ENCODE data around the gene PRR23A.

DNA sequence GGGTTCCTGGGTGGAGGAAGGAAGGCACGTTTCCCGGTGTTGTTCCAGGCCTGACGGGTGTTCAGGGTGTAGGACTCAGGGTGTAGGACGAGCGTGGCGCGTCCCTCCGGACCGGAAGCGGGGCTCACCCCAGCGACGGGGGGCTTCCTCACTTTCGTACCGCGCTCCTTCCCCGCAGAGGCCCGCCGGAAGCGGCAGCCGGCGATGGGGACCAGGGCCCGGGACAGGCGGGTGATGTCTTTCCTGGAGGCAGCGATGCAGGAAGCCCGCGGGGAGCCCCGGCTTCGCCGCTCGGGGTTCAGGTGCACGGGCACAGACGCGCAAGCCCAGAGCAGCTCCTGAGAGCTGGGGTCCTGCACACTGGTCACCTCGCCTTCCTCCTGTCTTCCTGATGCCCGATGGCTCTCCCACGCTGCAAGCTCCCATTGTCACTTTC lies 45.6 kb downstream of the PRR23A start:
- TF ChIP-seq, protein P1, sequence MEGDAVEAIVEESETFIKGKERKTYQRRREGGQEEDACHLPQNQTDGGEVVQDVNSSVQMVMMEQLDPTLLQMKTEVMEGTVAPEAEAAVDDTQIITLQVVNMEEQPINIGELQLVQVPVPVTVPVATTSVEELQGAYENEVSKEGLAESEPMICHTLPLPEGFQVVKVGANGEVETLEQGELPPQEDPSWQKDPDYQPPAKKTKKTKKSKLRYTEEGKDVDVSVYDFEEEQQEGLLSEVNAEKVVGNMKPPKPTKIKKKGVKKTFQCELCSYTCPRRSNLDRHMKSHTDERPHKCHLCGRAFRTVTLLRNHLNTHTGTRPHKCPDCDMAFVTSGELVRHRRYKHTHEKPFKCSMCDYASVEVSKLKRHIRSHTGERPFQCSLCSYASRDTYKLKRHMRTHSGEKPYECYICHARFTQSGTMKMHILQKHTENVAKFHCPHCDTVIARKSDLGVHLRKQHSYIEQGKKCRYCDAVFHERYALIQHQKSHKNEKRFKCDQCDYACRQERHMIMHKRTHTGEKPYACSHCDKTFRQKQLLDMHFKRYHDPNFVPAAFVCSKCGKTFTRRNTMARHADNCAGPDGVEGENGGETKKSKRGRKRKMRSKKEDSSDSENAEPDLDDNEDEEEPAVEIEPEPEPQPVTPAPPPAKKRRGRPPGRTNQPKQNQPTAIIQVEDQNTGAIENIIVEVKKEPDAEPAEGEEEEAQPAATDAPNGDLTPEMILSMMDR (IDR thresholded peaks at IDR 0.05; ENCODE audit: low read length): no peak
- TF ChIP-seq EZH2 (optimal IDR thresholded peaks at IDR 0.05; ENCODE audit: low read depth, low read length): no peak

All from MM.1S (cell line).